NK-92 (cell line): Measurements from ENCODE around the gene CNIH3.

Experiments used
- DNase-seq: peaks from one replicate; lab custom pipeline; 2025; ENCODE audit not compliant: unreplicated experiment; lab: John Stamatoyannopoulos, UW

CNIH3 gene

DNA sequence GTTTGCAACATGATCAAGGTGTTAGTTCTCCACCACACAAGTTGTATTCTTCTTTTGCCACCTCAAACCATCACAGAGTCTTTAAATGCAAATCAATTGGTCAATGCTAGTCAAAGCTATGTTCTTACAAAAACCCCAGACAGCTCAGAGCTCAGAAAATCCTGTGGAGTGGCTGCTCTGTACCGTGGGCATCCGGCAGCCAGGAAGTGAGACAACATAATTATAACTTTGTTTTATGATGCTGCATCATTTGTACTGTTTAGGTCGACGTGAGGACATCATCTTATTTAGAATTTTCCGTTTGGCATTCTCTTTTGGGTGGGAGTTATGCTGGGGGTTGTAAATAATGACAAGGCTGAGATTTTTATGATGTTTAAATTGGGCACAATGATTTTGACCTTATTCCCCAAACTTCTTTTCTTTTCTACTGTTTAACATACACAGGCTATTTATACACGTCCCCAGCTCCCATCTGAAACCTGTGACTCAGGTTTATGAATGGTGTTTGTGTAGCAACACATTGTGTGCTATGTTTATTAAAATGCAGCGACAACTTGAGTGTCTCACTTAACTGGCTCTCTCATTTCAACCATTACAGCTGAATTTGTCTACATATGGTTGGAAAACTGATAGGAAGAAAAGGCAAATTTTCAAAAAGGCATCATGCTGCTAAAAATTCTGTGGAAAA, 124.0 kb downstream of the CNIH3 start:
- DNase-seq: no peak

DNA sequence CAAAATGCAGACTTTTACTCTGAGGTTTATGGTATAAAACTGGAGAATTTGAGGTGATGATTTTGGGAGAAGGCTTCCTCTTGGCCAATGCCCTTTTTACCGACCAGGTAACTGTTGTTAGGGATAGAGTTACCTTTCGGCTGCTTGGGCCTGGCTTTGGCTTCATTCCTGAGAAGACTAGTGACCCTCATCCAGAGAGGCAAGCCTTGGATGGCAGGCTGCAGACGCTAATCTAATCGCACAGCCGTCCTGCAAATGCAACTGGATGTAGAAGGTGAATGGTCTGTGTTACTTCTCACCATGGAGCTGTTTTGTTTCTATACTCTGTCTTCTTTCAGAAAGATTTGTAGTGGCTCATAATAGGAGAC, 124.6 kb downstream of the CNIH3 start:
- DNase-seq: no peak

DNA sequence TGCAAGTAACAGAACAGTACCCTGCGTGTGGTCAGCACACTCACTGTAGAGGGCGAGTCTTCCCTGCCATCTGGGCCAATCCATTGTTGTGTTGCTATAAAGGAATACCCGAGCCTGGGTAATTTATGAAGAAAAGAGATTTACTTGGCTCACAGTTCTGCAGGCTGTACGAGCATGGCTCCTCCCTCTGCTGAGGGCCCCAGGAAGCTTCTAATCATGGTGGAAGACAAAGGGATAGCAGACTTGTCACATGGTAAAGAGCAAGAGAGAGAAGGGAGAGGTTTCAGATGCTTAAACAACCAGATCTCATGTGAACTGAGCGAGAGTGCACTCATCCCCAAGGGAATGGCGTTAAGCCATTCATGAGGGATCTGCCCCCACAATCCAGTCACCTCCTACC, 126.2 kb downstream of the CNIH3 start:
- no peak for DNase-seq

DNA sequence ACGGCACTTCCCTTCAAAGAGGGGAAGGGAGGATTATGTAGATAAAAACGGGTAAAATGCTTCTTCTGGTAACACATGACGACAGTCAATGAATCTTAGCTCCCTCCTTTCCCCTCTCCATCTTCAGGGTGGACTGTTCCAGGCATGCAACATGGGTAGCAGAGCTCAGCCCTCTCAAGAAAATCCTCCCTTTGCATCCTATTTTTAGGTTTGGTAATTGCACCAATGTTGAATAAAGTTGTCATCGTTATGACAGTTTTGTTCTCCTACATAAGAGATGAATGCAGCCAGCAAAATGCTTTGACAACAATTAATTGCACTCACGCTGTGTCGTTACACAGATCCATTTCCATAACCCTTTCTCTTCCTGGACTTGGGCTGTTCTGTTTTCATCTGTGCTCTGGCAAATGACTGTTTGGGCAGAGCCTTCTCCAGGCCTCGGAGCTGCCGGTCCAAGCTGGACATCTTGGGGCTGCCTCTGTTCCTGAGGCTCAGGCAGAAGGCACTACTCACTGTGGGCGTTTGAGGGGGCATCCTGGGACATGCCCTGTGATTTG, 127.6 kb downstream of the CNIH3 start:
- no peak for DNase-seq

DNA sequence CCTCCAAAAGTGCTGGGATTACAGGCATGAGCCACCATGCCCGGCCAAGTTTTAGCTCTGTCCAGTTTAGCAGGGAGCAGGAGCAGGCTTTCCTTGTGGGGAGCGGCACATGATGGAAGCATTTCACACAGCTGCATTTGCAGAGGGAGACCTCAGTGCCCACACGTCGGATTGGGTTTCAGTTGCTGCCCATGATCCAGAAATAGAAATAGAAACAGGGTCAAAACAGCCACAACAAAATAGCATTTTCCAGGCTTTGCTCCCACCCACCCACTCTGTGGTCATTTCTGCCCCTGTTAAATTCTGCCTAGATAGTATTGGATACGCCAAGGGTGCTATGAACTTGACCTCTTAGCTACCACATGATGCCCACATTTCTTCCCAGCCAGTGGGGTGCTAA, 128.4 kb downstream of the CNIH3 start:
- no peak for DNase-seq

DNA sequence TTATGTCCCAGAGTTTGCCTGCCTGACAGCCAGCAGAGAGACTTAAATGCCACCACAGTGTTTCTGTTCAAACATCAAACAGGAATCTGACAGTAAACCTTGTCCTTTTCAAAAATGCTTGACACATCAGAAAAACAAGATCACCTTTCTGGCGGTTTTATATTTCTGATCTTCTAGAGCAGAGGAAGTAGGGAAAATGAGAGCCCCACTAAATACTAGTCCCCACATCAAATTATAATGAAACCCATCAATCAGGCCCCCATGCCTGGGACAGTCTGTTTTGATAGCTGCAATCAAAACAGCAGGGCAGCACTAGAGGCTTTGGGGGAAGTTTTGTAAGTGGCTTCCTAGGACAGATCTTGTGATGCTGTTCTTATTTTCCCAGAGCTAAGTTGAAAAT, 129.3 kb downstream of the CNIH3 start:
- no peak for DNase-seq

DNA sequence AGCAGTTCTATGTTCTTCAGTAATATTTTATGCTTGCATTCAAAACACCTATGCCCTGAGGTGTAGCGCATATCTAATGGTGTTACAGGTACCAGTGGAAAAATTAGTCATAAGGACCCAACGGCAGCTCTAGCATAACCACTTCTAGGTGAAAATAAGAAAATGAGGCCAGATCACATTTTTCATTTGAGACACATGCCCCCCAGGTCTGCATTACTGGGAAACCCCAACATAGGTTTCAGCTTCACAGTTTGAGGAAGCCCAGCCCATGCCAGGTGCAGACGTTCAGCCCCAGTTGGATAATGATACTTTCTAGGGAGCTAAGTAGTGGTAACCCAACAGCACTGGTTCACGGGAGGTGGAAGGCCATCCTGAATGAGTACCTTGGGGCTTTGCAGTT, 129.8 kb downstream of the CNIH3 start:
- no peak for DNase-seq

DNA sequence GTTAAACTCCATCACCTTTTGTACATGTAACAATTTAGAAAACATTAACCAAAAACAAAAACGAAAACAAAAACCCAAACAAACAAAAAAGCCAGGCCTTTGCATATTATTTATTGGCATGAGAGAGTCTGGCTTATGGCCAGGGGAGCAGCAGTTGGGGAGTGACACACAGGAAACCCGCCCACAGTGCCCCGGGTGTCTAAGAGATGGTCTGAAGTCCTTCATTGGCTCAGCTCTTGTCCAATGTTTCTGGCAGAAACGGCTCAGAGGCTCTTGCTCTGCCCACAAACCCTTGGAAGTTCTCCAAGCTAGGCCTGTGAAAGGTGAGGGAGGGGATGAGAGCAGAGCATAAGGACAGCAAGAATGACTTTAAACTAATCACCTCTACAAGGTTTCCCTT, 131.5 kb downstream of the CNIH3 start:
- no peak for DNase-seq

DNA sequence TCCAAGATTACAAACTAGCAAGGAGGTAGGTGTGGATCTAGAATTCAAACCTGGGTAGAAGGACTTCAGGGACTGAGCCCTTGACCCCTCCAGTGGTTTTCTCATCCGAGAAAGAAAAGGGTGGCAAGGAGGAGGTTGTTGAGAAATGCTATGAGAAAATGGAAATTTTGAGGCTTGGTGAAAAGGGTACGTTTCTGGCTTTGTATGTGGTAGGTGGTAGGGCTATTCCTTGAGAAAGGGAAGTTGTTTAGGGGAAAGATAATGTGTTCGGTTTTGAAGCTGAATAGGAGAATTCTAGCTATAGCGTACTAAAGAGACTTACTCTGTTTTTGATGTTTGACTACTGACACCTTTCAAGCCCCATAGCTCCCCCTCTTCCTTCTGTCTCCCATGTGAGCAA, 133.8 kb downstream of the CNIH3 start:
- no peak for DNase-seq

DNA sequence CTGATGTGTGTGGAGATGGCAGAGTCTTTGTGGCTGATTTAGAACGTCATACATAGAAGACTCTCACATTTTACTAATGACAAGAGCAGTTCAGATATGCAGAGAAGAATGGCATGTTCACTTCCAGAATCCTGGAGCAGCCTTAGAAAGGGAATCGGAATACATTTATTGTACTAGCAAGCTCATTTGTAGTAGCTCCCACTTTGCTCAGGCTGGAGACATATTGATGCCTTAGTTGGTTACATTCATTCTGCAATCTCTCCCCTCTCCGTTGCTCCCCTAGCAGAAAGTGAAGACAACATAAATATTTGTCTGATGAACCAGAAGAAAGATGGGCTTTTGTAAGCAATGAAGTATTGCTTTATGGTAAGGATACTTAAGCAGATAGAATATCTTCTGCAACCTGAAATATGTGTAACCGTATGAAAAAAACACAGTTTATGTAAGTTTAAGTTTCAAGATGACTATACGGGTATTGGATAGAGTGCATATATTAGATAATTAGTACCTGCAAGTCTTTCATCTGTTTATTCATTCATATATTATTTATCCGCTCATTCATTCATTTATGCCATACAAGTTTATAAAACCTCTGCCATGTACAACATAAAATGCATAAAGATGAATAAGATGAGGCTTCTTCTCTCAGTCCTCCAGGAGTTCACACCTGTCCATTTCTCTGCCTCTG, 135.7 kb downstream of the CNIH3 start:
- no peak for DNase-seq

DNA sequence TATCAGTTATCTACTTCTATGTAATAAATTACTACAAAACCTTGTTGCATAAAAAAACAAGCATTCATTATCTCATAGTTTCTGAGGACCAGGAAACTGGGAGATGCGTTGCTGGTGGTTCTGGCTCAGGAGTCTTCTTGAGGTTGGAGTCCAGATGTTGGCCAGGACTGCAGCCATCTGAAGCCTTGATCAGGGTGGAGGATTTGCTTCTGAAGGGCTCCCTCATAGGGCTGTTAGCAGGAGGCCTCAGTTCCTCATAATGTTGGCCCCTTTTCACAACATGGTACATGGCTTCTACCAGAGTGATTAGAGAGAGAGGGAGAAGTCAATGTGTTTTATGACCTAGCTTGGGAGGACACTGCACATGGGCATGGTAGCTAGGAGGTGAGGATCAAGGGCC, 137.4 kb downstream of the CNIH3 start:
- no peak for DNase-seq

DNA sequence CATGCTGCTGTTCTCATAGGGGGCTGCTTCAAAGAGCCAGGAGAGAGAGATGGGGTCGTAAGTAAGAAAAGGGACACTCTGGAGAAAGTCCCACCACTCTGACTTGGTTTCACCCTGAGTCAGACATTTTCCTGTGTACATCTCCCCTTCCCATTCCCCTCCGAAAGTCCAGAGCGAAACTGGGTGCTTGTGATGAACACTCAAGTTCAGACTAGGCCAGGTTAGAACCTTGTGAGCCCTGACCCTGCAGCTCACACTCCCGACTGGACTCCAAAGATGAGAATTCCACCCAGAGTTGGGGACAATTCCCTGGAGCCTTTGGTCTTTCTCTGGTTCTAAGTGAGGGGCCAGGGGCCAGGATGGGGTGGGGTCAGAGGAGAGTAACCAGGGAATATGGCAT, 139.5 kb downstream of the CNIH3 start:
- no peak for DNase-seq

DNA sequence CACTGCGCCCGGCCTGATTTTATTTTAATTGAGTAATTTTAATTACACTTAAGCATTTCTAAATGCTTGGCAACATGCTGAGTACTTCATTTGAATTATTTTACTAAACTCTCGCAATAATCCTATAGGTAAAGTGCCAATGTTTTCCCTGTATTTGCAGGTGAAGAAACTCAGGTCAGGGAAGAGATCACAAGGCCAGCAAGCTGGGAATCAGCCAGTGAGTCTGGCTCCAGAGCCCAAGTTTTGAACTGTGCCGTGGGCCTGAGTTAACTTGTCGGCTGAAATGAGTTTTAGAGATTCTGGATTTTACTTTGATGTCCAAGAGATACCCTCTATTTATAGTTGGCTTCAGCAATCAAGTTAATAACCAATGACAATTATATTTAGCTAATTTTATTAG, 141.4 kb downstream of the CNIH3 start:
- no peak for DNase-seq

DNA sequence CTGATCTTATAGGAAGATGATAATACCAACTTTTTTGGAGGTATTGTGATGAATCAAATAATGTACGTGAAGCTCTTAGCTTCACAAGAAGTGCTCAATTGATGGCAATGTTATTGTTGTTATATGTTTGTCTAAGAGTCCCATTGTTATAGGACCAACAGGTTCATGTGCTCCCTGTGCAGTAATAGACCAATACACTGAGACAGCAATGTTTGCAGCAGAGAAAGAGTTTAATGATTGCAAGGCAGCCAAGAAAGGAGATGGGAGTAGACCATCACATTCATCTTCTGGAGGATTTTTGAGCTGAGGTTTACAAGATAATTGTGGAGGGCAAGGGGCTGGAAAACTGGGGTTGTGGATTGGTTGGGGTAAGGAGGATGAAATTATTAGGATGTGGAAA, 143.0 kb downstream of the CNIH3 start:
- no peak for DNase-seq

DNA sequence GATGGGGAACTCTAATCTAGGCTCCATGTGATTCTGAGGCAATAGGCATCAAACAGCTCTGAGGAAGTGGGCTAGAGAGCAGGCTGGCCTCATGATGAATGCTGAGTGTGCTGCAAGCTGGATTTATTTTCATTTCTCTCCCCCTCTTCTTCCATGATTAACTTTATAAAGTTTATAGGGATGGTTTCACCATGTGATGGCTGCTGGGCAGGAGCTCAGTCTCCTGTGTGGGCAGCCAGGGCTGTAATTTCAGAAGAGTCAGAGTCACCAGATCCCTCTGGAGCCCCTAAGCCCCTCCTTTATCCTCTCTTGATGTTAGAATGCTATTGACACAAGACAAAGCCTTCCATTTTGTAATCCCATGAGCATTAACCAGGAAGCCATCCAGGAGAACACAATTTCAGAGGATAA, 143.6 kb downstream of the CNIH3 start:
- no peak for DNase-seq

DNA sequence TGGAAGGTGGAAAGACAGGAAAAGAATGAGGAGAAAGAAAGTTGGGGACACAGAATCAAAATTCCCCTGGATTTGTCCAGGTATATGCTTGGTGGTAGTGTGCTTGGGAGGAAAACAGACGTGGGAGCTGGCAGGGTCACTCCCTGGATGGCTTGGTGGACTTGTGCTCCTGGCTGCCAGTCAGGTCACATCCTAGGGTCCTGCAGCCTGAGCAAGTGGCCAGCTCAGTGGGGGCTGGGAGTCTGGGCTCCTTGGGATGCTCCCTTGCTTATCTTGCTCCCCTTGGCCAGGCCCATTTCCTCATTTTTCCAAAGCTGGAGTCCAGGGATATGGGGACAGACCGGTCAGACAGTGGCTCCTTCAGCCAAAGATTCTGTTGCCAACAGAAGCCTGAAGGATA, 144.0 kb downstream of the CNIH3 start:
- DNase-seq: no peak

DNA sequence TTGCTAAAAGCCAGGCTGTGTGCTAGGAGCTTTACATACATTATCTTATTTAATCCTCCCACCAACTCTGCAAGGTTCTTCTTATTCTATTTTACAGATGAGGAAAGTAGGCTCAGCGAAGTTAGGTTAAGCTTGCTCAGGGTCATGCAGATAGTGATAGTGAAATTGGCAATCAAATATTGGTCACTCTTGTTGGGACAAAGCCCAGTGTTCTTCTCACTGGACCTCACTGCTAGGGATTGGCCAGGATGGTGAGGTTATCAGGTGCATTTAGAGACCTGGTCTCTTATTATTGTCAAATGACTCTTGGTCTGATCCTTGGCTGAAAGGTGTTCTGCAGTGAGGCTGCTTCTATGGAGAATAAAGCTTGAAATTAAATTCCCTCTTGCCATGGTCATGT, 145.1 kb downstream of the CNIH3 start:
- no peak for DNase-seq

DNA sequence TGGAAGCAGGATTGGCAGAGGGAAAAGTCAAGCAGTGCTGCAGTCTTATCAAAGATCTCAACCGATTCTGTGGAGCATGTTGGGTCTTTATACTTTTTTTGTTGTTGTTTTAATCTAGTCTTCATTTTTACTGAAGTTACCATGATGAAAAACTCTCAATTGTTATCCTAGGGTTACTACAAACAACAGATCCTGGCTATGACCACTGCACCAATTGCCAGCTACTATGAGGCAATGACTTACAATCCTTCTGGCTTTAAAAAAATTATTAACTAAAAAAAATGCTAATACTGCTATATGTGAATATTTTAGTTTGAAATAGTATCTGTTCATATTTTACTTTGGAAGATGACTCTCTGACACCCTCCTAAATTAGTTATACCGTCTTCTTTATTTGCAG, 145.9 kb downstream of the CNIH3 start:
- DNase-seq: no peak

DNA sequence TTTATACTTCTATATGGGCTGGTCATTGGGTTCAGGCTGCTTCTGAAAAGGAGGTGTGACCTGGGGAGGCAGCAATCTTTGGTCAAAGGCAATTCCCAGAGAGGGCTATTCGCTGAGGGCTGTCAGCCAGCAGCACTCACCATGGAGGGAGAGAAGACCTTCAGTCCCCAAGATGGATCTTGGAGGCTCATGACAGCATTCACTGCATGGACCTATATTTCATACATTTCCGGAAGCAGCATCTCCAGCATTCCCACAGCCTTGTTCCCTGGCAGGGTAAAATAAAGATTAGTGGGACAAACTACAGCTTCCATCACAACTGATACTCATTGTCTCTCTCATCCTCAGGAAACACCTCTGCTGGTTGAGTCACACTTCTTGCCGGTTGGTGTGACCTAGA, 146.6 kb downstream of the CNIH3 start:
- DNase-seq: no peak

DNA sequence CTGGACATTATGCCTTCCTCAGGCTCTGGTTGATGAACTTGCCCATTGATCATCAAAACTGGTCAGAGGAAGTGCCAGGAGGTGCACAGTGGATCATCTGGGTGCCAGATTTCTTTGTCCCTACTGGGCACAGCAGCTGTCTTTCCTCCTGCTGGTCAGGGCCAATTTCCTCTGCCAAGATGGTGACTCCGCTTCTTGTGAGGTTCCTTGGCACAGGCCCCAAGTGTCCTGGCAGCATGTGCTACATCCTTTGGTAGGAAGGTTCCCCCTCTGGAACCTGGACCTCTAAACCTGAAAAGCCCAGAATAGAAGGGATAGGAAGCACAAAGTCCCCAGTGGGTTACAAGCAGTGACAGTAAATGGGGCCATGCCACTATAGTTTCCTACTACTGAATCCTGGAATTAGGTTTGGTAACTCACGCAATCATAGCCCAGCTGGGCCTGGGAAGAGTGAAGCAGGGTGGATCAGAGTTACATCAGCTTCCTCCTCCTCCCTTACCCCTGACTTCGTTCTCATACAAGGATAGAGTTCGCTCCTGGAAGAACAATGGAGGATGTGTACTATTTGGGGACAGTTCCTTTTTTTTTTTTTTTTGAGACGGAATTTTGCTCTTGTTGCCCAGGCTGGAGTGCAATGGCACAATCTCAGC, 147.1 kb downstream of the CNIH3 start:
- no peak for DNase-seq

DNA sequence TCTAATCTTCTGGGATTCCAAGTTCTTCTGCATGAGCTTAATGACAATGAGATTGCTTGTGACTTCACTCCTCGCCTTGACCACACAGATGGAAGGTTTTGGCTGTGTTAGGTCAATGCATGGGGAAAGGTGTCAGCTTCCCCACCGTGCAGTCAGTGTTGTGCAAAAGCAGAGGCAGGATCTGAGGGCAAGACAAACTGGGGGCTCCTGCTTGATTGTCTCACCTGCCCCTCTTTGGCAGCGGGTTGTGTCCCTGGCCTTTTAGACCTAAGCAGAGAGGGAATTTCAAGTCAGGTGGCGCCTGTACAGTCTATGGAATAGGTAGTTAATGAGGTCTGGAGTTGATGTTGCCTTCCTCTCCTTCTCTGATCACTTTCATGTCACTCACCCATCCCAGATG, 150.1 kb downstream of the CNIH3 start:
- DNase-seq: no peak

DNA sequence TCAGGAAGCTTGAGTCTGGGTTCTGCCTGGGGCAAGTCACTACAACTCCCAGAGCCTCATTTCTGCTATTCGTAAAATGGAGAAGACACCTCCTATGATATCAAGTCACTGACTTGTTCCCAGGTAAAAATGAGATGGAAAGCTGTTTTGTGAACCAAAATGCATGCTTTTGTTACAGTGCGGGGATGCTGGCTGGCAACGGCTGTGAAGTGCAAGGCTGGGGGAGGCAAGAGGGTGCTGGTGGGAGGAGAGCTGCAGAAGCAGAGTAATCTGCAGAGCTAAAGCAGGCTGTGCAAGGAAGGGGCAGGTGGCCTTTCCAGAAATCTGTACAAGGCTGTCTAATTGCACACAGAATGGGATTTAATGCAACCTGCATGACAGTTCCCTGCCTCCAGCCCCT, 150.9 kb downstream of the CNIH3 start:
- no peak for DNase-seq
